HCT116 (cell line): Measurements from ENCODE around the gene SIK3. TPM values are rescaled to one million over a fixed set of nuclear protein-coding genes. Genes with fewer than 3 reads are reported as not detected.

Source experiments
- ATAC-seq: fragments of 200-7000 bp; cut with Tn5 transposase; 2 replicates; pipeline ENCODE4 v1.9.1; 2020; ENCODE audit warnings: mild to moderate bottlenecking, moderate library complexity
- BruUV-seq: library from RNA; stranded (reverse); fragments of 400-500 nt; replicated peaks from 2 replicates; lab custom pipeline; 2021; lab: Mats Ljungman, UMichigan
- CTCF ChIA-PET: fragments of 300-600 bp; sonication (Branson Sonifier 250); formaldehyde crosslinking; loops from one replicate; lab custom pipeline; 2021; ENCODE audit warnings: antibody characterized with exemption; lab: Charles Lee
- POLR2A ChIA-PET: fragments of 300-600, 350-600 bp; sonication (Branson Sonifier 250); formaldehyde crosslinking; loops from one replicate; lab custom pipeline; 2021; ENCODE audit warnings: antibody characterized with exemption; lab: Charles Lee
- RAD21 ChIA-PET, 2 experiments: fragments of 300-600 bp; sonication (Branson Sonifier 250); formaldehyde crosslinking; loops; one replicate each; lab custom pipeline; 2023; ENCODE audit warnings: low total read pairs in 2 of 2; ENCODE audit not compliant: uncharacterized antibody in 2 of 2, unreplicated experiment in 2 of 2, low non-redundant PET in 1 of 2; lab: Charles Lee
- DNase-seq: peaks from one replicate; pipeline ENCODE4 v3.0.0-alpha.2; 2010; ENCODE audit warnings: low read depth, low spot score
- H2AFZ ChIP-seq: fragments of 200-600 bp; shearing (Covaris generic), sonication (generic); 2 replicates; pipeline ENCODE4 v1.6.1; 2017; ENCODE audit warnings: low read depth, mixed run types, mixed read lengths, antibody characterized with exemption, low read length; ENCODE audit not compliant: poor library complexity, severe bottlenecking
- H3K27ac ChIP-seq: 2 replicates; pipeline ENCODE4 v1.5.1; 2012; ENCODE audit warnings: low read depth, low read length
- H3K27me3 ChIP-seq: fragments of 200-600 bp; sonication (generic); 2 replicates; pipeline ENCODE4 v1.6.1; 2016; ENCODE audit warnings: mixed run types, low read length, mixed read lengths; ENCODE audit not compliant: insufficient read depth
- H3K36me3 ChIP-seq, 2 experiments: fragments of 200-500 bp in 1 of 2; fragments of 200-600 bp in 1 of 2; sonication (Bioruptor generic) in 1 of 2; sonication (generic) in 1 of 2; 2 replicates each; pipeline versions ENCODE4 v1.5.1 to v1.6.1; 2014 to 2016; ENCODE audit warnings: low read length in 2 of 2, inconsistent platforms in 1 of 2, mixed read lengths in 1 of 2, mixed run types in 1 of 2; ENCODE audit not compliant: insufficient read depth in 2 of 2, control insufficient read depth in 1 of 2
- H3K4me1 ChIP-seq, 2 experiments: fragments of 200-600 bp in 1 of 2; sonication (generic) in 1 of 2; 2 replicates each; pipeline versions ENCODE4 v1.5.1 to v1.6.1; 2012 to 2017; ENCODE audit warnings: low read length in 2 of 2, inconsistent platforms in 1 of 2, mild to moderate bottlenecking in 1 of 2, mixed read lengths in 1 of 2, mixed run types in 1 of 2, moderate library complexity in 1 of 2; ENCODE audit not compliant: insufficient read depth in 2 of 2, control insufficient read depth in 1 of 2
- H3K4me2 ChIP-seq: fragments of 200-600 bp; sonication (generic); 2 replicates; pipeline ENCODE4 v1.6.1; 2017; ENCODE audit warnings: mixed run types, low read length, mixed read lengths
- H3K4me3 ChIP-seq, 2 experiments: fragments of 200-600 bp in 1 of 2; sonication (generic) in 1 of 2; replicated peaks in 1 of 2; 2 replicates each; pipeline ENCODE4 v1.5.1; 2011 to 2016; ENCODE audit warnings: low read length in 2 of 2, control low read depth in 1 of 2, low read depth in 1 of 2, mild to moderate bottlenecking in 1 of 2, mixed read lengths in 1 of 2, mixed run types in 1 of 2
- H3K79me2 ChIP-seq: fragments of 200-600 bp; sonication (generic); 2 replicates; pipeline ENCODE4 v1.6.1; 2017; ENCODE audit warnings: mild to moderate bottlenecking, mixed run types, low read length, moderate library complexity, mixed read lengths; ENCODE audit not compliant: insufficient read depth
- H3K9ac ChIP-seq: fragments of 200-600 bp; sonication (generic); 2 replicates; pipeline ENCODE4 v1.6.1; 2016; ENCODE audit warnings: low read length, mixed read lengths
- H3K9me2 ChIP-seq: fragments of 200-600 bp; sonication (generic), shearing (Covaris generic); 2 replicates; pipeline ENCODE4 v1.6.1; 2017; ENCODE audit warnings: mixed run types, mild to moderate bottlenecking, moderate library complexity; ENCODE audit not compliant: insufficient read depth
- H3K9me3 ChIP-seq, 2 experiments: fragments of 200-500 bp in 1 of 2; fragments of 200-600 bp in 1 of 2; sonication (Bioruptor generic) in 1 of 2; sonication (generic) in 1 of 2; 2 replicates each; pipeline ENCODE4 v1.6.1; 2014 to 2017; ENCODE audit warnings: low read length in 2 of 2, mixed read lengths in 2 of 2, inconsistent platforms in 1 of 2, low read depth in 1 of 2, mild to moderate bottlenecking in 1 of 2, mixed run types in 1 of 2, moderate library complexity in 1 of 2; ENCODE audit not compliant: control insufficient read depth in 1 of 2, insufficient read depth in 1 of 2
- H4K20me1 ChIP-seq: fragments of 200-600 bp; sonication (generic), shearing (Covaris generic); 2 replicates; pipeline ENCODE4 v1.6.1; 2017; ENCODE audit warnings: mixed run types, mild to moderate bottlenecking, moderate library complexity; ENCODE audit not compliant: insufficient read depth
- ATF3 ChIP-seq: IDR thresholded peaks from 2 replicates; pipeline ENCODE4 v1.6.1; 2012
- CBX3 ChIP-seq: IDR thresholded peaks from 2 replicates; pipeline ENCODE4 v1.6.1; 2012; ENCODE audit warnings: low read depth
- CEBPB ChIP-seq: IDR thresholded peaks from 2 replicates; pipeline ENCODE4 v1.6.1; 2012; ENCODE audit warnings: low read depth
- EGR1 ChIP-seq: IDR thresholded peaks from 2 replicates; pipeline ENCODE4 v1.6.1; 2012; ENCODE audit warnings: low read depth
- RAD21 ChIP-seq: IDR thresholded peaks from 2 replicates; pipeline ENCODE4 v1.6.1; 2012; ENCODE audit warnings: low read depth, mild to moderate bottlenecking
- REST ChIP-seq: IDR thresholded peaks from 2 replicates; pipeline ENCODE4 v1.6.1; 2012; ENCODE audit warnings: low read depth
- SIN3A ChIP-seq: IDR thresholded peaks from 2 replicates; pipeline ENCODE4 v1.6.1; 2012; ENCODE audit warnings: low read depth
- SP1 ChIP-seq: IDR thresholded peaks from 2 replicates; pipeline ENCODE4 v1.6.1; 2012; ENCODE audit warnings: low read depth
- SRF ChIP-seq: IDR thresholded peaks from 2 replicates; pipeline ENCODE4 v1.6.1; 2012; ENCODE audit warnings: low read depth
- TCF7L2 ChIP-seq: IDR thresholded peaks from 2 replicates; pipeline ENCODE4 v1.7.0; 2011; ENCODE audit warnings: borderline replicate concordance, inconsistent platforms; ENCODE audit not compliant: insufficient read depth, insufficient read length; ENCODE audit errors: extremely low read depth
- YY1 ChIP-seq: IDR thresholded peaks from 2 replicates; pipeline ENCODE4 v1.6.1; 2011; ENCODE audit warnings: low read length, low read depth, moderate library complexity, mild to moderate bottlenecking; ENCODE audit not compliant: insufficient replicate concordance; ENCODE audit errors: extremely low read depth
- ZBTB33 ChIP-seq: IDR thresholded peaks from 2 replicates; pipeline ENCODE4 v1.6.1; 2011; ENCODE audit warnings: mild to moderate bottlenecking, low read length, moderate library complexity; ENCODE audit not compliant: insufficient replicate concordance; ENCODE audit errors: extremely low read depth
- intact Hi-C: fragments of 100-400 bp; cut with micrococcal nuclease; formaldehyde crosslinking; loops from 2 replicates; pipeline ENCODE4 v1.10.0; 2022
- total RNA-seq: library from RNA; stranded (reverse); gene quantifications from one replicate; pipeline ENCODE4 v1.2.1, GENCODE V29; 2021; ENCODE audit not compliant: unreplicated experiment

Gene SIK3
- total RNA-seq, 1 experiment from 2014 or later = 21.0 TPM

GRCh38 chr11:116798368-116798767 lies 299.9 kb downstream of the SIK3 start:
- no peak overlapping the region for H3K4me2 ChIP-seq
- H3K79me2 ChIP-seq = no peaks in the 10 kb centered on the region
- H3K9me3 ChIP-seq = no peaks in the 10 kb centered on the region
- intact Hi-C loops = no loop called here
- ATAC-seq (no peak), DNase-seq (no peak)
- no peaks in the 10 kb centered on the region for H4K20me1 ChIP-seq
- no peaks in the 10 kb centered on the region for H3K27me3 ChIP-seq
- H3K27ac ChIP-seq = no peak overlapping the region
- no peak overlapping the region for H3K4me3 ChIP-seq
- H3K4me1 ChIP-seq = peaks cover 0 to 5% of the 10 kb centered on the region in 2 experiments; a peak in 2 of 4 replicates
- ChIA-PET CTCF (no interaction called here), POLR2A (no interaction called here), RAD21 (no interaction called here)
- no peak overlapping the region for H2AFZ ChIP-seq
- H3K36me3 ChIP-seq = no peaks in the 10 kb centered on the region
- H3K9ac ChIP-seq = no peak overlapping the region
- BruUV-seq = no TSS peak
- H3K9me2 ChIP-seq = no peaks in the 10 kb centered on the region
- TF ChIP-seq CEBPB (no peak), ATF3 (no peak), TCF7L2 (no peak), ZBTB33 (no peak), CBX3 (no peak), SIN3A (no peak), SP1 (no peak), SRF (no peak)

DNA sequence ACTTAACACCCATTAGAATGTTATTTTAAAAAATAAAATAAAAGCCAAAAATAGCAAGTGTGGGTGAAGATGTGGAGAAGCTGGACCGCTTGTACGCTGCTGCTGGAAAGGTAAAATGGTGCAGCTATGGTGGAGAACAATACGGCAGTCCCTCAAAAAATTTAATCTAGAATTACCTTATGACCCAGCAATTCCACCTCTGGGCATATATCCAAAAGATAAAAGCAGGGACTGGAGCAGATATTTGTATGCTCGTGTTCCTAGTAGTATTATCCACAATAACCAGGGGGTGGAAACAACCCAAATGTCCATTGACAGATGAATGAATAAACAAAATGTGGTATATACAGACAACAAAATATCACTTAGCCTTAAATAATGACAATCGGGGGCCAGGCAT lies 300.4 kb downstream of the SIK3 start:
- Histone ChIP-seq H3K4me3 (no peak overlapping the region), H3K4me2 (no peak overlapping the region), H3K79me2 (no peaks in the 10 kb centered on the region), H2AFZ (no peak overlapping the region), H3K27me3 (no peaks in the 10 kb centered on the region), H3K9ac (no peak overlapping the region), H3K27ac (no peak overlapping the region), H4K20me1 (no peaks in the 10 kb centered on the region), H3K9me2 (no peaks in the 10 kb centered on the region), H3K9me3 (no peaks in the 10 kb centered on the region), H3K4me1 (peaks cover 0 to 10% of the 10 kb centered on the region in 2 experiments; a peak in 2 of 4 replicates), H3K36me3 (no peaks in the 10 kb centered on the region)
- ATAC-seq = no peak
- RAD21 ChIA-PET = no interaction called here
- intact Hi-C loops = no loop called here
- POLR2A ChIA-PET = no interaction called here
- DNase-seq = no peak
- no TSS peak for BruUV-seq
- CTCF ChIA-PET = interaction anchor here (1.6 kb wide), 1 partner anchor 10 kb away, joined by 4 read pairs; the partner anchor contains the start of gene ZPR1
- TF ChIP-seq YY1 (no peak), CEBPB (no peak), EGR1 (no peak), REST (no peak), CBX3 (no peak), RAD21 (no peak), SIN3A (no peak)
